Right lobe of liver (tissue), 6 donors: ENCODE measurements around the gene ADCY9. TPM values are rescaled to one million over a fixed set of nuclear protein-coding genes. Genes with fewer than 3 reads are reported as not detected.

Experiments used
- ATAC-seq, 4 donors: fragments of 200-7000 bp; cut with Tn5 transposase; one replicate each; pipeline ENCODE4 v1.9.1; 2020; ENCODE audit warnings: mild to moderate bottlenecking in 4 of 4, moderate library complexity in 4 of 4
- DNase-seq, 3 donors: peaks; one replicate each; pipeline ENCODE4 v3.0.0-alpha.2; 2020
- H3K27ac ChIP-seq, 3 donors: fragments of 200-600 bp; one replicate each; pipeline ENCODE4 v1.8.0; 2022
- H3K27me3 ChIP-seq, 2 donors: fragments of 200-600 bp; one replicate each; pipeline ENCODE4 v1.8.0; 2022
- H3K36me3 ChIP-seq, 4 donors: fragments of 200-600 bp; sonication (generic) in 1 of 4; one replicate each; pipeline versions ENCODE4 v1.5.1 to v1.8.0; 2017 to 2022; ENCODE audit warnings: control low read depth in 1 of 4
- H3K4me1 ChIP-seq, 4 donors: fragments of 200-600 bp; sonication (generic) in 1 of 4; one replicate each; pipeline versions ENCODE4 v1.5.1 to v1.8.0; 2017 to 2022; ENCODE audit warnings: control low read depth in 1 of 4
- H3K4me3 ChIP-seq, 3 donors: fragments of 200-600 bp; one replicate each; pipeline ENCODE4 v1.8.0; 2022
- H3K9me3 ChIP-seq, 4 donors: fragments of 200-600 bp; sonication (generic) in 1 of 4; one replicate each; pipeline versions ENCODE4 v1.5.1 to v1.8.0; 2017 to 2022; ENCODE audit warnings: control low read depth in 1 of 4
- CTCF ChIP-seq, 4 donors: fragments of 200-600 bp in 3 of 4; fragments of 450-650 bp in 1 of 4; IDR thresholded peaks; one replicate each; pipeline versions ENCODE4 v1.5.1 to v1.8.0; 2016 to 2022; ENCODE audit warnings: antibody characterized with exemption in 4 of 4, mild to moderate bottlenecking in 2 of 4
- POLR2A ChIP-seq: fragments of 450-650 bp; IDR thresholded peaks from one replicate; pipeline ENCODE4 v1.6.1; 2017; ENCODE audit warnings: antibody characterized with exemption, mild to moderate bottlenecking
- WGBS: methylation state at CpG from one replicate; pipeline ENCODE4 v1.1.6; 2018; ENCODE audit warnings: low coverage, low lambda C conversion rate; ENCODE audit not compliant: insufficient coverage; ENCODE audit errors: missing lambda C conversion rate; 5-methylcytosine and 5-hydroxymethylcytosine counted together
- intact Hi-C, 2 donors: fragments of 100-400 bp; cut with DNase I; formaldehyde crosslinking; loops; one replicate each; pipeline versions ENCODE4 v1.11.2 to v1.14.1; 2022
- total RNA-seq, 6 experiments: library from RNA; depleted of rRNA in 2 of 6; stranded (reverse); fragments of >200 nt in 2 of 6; fragmentation: NEBNext Ultra II Directional in 3 of 6; extraction: Animal tissue kit (Norgen Biotek cat#: 25700) in 3 of 6; gene quantifications; one replicate each; pipeline versions ENCODE4 v1.1.0 to v1.2.4, GENCODE V29; 2016 to 2023
- donor health status: DM: no; HTN: yes; CAD: no.
- donor health status: DM: no; HTN: no; CAD: no.
- donor health status: DM: no; HTN: no; CAD: no.
- donor health status: DM: no; HTN: yes; CAD: no.
- donor health status: DM: no; HTN: yes; CAD: no.

Gene ADCY9
- total RNA-seq, 6 experiments from 2014 or later, result 17.3 to 41.5 (median 25.6) TPM

- Histone ChIP-seq H3K27me3 (no peaks in the 10 kb centered on the region), H3K4me3 (no peak overlapping the region), H3K4me1 (peaks cover 0 to 21% (median 10%) of the 10 kb centered on the region in 4 donors), H3K9me3 (no peaks in the 10 kb centered on the region), H3K36me3 (no peaks in the 10 kb centered on the region), H3K27ac (no peak overlapping the region)
- ATAC-seq (no peak), DNase-seq (peak in 1 of 3 donors; percentile 16)
- no peak for TF ChIP-seq POLR2A
- no peak for TF ChIP-seq CTCF (IDR thresholded peaks at IDR 0.05)
- intact Hi-C loops, result no loop called here
- 91% methylated on average over 5 of the region's 15 CpGs for WGBS
These were observed 60.5 kb downstream of the ADCY9 start for GRCh38 chr16:4055748-4056147.

- Histone ChIP-seq H3K27me3 (no peaks in the 10 kb centered on the region), H3K9me3 (no peaks in the 10 kb centered on the region), H3K4me3 (peak overlapping the region; percentile 14 to 43 (median 40)), H3K27ac (peak overlapping the region; percentile 44 to 76 (median 60)), H3K4me1 (peaks cover 0 to 21% (median 9%) of the 10 kb centered on the region in 4 donors), H3K36me3 (no peaks in the 10 kb centered on the region)
- 18% methylated on average over 17 of the region's 18 CpGs for WGBS
- TF ChIP-seq CTCF (IDR thresholded peaks at IDR 0.05) (no peak), POLR2A (no peak)
- intact Hi-C loops, result no loop called here
- DNase-seq (peak; percentile 84 to 92 (median 89)), ATAC-seq (peak; percentile 79 to 90 (median 85))
These were observed 62.9 kb downstream of the ADCY9 start for GRCh38 chr16:4053301-4053845.

- 61% methylated on average over 20 of the region's 20 CpGs for WGBS
- H3K9me3 ChIP-seq, result no peaks in the 10 kb centered on the region
- no peaks in the 10 kb centered on the region for H3K36me3 ChIP-seq
- H3K4me3 ChIP-seq, result peak overlapping the region; percentile 14 to 43 (median 40)
- H3K27ac ChIP-seq, result peak overlapping the region; percentile 44 to 76 (median 60)
- intact Hi-C loops, result no loop called here
- ATAC-seq (no peak), DNase-seq (peak in 1 of 3 donors; percentile 22)
- H3K27me3 ChIP-seq, result no peaks in the 10 kb centered on the region
- peaks cover 0 to 21% (median 9%) of the 10 kb centered on the region in 4 donors for H3K4me1 ChIP-seq
- TF ChIP-seq POLR2A (no peak), CTCF (IDR thresholded peaks at IDR 0.05) (no peak)
These were observed 63.4 kb downstream of the ADCY9 start for GRCh38 chr16:4052801-4053293.

GRCh38 chr16:4052096-4052495 lies 64.1 kb downstream of the ADCY9 start:
- Histone ChIP-seq H3K36me3 (no peaks in the 10 kb centered on the region), H3K27me3 (no peaks in the 10 kb centered on the region), H3K27ac (no peak overlapping the region), H3K4me3 (no peak overlapping the region), H3K4me1 (peaks cover 0 to 21% (median 9%) of the 10 kb centered on the region in 4 donors), H3K9me3 (no peaks in the 10 kb centered on the region)
- WGBS, result 95% methylated on average over 7 of the region's 14 CpGs
- ATAC-seq, result no peak
- intact Hi-C loops, result no loop called here
- no peak for DNase-seq
- TF ChIP-seq POLR2A (no peak), CTCF (IDR thresholded peaks at IDR 0.05) (no peak)
